Skeletal muscle tissue (tissue), 4 donors: ENCODE measurements around the gene TEN1. TPM values are rescaled to one million over a fixed set of nuclear protein-coding genes. Genes with fewer than 3 reads are reported as not detected.
A peak's percentile ranks its signal among the peaks of the same experiment; 100 is the strongest.

Experiments
- H3K27ac ChIP-seq: one replicate; pipeline ENCODE4 v1.7.0; 2013; ENCODE audit warnings: mild to moderate bottlenecking, low read depth, low read length, inconsistent platforms
- H3K27me3 ChIP-seq, 3 donors: one replicate each; pipeline ENCODE4 v1.7.0; 2013; ENCODE audit warnings: low read length in 3 of 3; ENCODE audit not compliant: control insufficient read depth in 3 of 3, insufficient read depth in 3 of 3
- H3K36me3 ChIP-seq, 3 donors: one replicate each; pipeline ENCODE4 v1.7.0; 2013; ENCODE audit warnings: low read length in 3 of 3; ENCODE audit not compliant: control insufficient read depth in 3 of 3, insufficient read depth in 3 of 3
- H3K4me1 ChIP-seq, 3 donors: one replicate each; pipeline ENCODE4 v1.7.0; 2013; ENCODE audit warnings: low read length in 3 of 3, mild to moderate bottlenecking in 3 of 3; ENCODE audit not compliant: control insufficient read depth in 3 of 3, insufficient read depth in 3 of 3
- H3K4me3 ChIP-seq, 3 donors: one replicate each; pipeline ENCODE4 v1.7.0; 2013; ENCODE audit warnings: low read length in 3 of 3
- H3K9ac ChIP-seq, 3 donors: one replicate each; pipeline ENCODE4 v1.7.0; 2013; ENCODE audit warnings: low read length in 3 of 3, mild to moderate bottlenecking in 3 of 3, moderate library complexity in 2 of 3, low read depth in 1 of 3
- H3K9me3 ChIP-seq, 3 donors: one replicate each; pipeline ENCODE4 v1.7.0; 2013; ENCODE audit warnings: low read length in 3 of 3; ENCODE audit not compliant: control insufficient read depth in 3 of 3
- total RNA-seq: library from RNA; depleted of rRNA; stranded (reverse); fragments of >200 nt; gene quantifications from one replicate; pipeline ENCODE4 v1.2.3, GENCODE V29; 2014
- donor health status: Osteomylitis.

TEN1 gene
- total RNA-seq, 1 donor from 2014 or later, result 3.1 TPM

DNA sequence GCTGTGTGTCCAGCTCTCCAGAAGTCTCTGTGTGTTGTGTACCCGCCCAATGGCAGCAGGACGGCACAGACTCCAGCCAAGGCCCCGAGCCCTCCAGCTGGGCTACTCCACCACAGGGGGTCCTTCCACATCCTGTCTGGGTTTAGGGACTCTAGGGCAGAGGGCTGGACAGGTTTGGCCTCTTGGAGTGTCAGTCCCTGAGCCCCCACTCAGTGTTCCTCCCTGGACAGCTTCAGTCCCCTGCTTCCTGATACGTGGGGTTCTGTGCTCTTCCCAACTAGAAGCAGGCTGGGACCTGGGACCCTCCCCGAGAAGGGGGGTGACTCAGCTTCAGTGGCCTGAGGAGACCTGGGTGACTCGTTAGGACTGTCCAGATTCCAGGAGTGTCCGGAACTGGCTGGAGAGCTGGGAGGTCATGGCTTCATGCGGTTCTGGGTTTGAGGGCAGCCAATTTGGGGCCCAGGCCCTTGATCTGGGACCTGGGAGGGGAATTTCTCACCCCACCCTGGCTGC lies 25.8 kb downstream of the TEN1 start:
- H3K27ac ChIP-seq, result no peak overlapping the region
- H3K4me1 ChIP-seq, result peaks cover 0 to 13% (median 3%) of the 10 kb centered on the region in 3 donors

DNA sequence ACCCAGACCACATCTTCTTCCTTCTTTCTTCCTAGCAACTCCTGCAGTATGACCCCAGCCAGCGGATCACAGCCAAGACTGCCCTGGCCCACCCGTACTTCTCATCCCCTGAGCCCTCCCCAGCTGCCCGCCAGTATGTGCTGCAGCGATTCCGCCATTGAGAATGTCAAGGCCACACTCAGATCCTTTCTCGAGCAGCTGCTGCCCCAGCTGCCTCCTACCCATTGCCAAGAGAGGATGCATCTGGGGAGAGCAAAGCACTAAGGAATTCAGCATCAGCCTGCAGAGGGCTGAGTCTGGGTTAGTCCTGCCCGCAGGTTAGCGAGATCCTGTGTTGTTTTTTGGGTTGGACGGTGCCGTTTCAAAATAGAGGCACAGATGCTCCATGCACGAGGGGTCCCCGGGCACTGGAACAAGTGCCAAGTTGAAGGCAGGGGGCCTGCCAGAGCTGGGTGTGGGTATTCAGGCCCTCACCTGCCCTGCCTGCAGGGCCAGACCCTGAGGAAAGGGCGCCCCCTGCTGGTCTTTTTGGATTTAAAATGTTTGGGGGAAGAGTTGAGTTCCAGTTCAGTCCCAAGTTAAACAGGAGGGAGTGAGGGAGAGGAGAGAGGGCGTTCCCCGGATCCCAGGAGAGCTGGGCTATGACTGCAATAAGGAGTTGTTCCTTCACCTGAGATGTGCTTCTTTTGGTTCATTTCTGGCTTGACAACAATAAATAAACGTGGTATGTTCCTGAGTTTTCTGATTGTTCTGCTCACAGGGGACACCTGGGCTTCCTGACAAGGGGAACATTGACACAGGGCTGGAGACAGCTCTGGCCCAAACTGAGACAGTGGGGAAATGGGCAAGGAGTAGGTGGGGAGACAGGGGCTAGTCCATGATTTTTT lies 26.5 kb downstream of the TEN1 start:
- peaks cover 0 to 10% (median 0%) of the 10 kb centered on the region in 3 donors for H3K36me3 ChIP-seq
- peaks cover 0 to 13% (median 3%) of the 10 kb centered on the region in 3 donors for H3K4me1 ChIP-seq
- no peaks in the 10 kb centered on the region for H3K27me3 ChIP-seq
- H3K27ac ChIP-seq, result no peak overlapping the region
- peak overlapping the region in 1 of 3 donors; percentile 19 for H3K9ac ChIP-seq
- H3K4me3 ChIP-seq, result no peak overlapping the region
- no peaks in the 10 kb centered on the region for H3K9me3 ChIP-seq

More for the DNA sequence above, 25.8 kb downstream of the TEN1 start:
- H3K4me3 ChIP-seq, result no peak overlapping the region
- peaks cover 0 to 10% (median 0%) of the 10 kb centered on the region in 3 donors for H3K36me3 ChIP-seq
- H3K9me3 ChIP-seq, result no peaks in the 10 kb centered on the region
- H3K27me3 ChIP-seq, result no peaks in the 10 kb centered on the region
- peak overlapping the region in 1 of 3 donors; percentile 19 for H3K9ac ChIP-seq

DNA sequence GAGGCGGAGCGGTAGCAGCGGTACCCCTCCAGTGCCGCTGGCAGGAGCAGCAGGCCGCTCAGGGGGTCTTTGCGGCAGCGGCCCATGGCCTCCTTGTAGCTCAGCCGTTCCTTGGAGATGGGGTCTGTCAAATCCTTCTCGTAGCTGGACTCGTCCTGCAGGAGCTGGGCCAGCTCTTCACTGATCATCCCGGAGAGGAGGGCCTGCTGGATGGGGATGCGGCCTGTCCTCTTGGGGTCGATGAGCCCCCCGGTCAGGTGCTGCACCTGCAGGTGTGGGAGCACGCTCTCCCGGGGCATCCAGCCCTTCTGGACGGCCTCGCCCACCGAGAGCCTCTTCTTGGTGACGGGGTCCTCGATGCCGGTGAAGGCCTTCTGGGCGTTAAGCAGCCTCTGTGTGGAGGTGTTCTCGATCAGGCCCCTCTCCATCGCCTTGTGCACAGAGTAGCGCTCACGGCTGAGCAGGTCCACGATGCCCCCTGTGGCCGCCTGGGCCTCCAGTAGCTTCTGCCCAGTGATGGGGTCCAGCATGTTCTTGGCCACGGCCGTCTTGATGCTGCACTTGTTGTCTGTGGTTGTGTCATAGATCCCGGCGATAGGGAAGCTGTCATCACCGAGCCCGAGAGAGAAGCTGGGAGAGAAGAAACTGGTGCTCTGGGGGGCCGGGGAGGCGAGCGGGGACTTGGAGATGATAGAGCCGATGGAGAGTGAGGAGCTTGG lies 28.2 kb downstream of the TEN1 start:
- Histone ChIP-seq H3K27me3 (no peaks in the 10 kb centered on the region), H3K9me3 (no peaks in the 10 kb centered on the region), H3K36me3 (peaks cover 0 to 3% (median 0%) of the 10 kb centered on the region in 3 donors), H3K27ac (no peak overlapping the region), H3K4me1 (peaks cover 0 to 13% (median 3%) of the 10 kb centered on the region in 3 donors), H3K9ac (no peak overlapping the region), H3K4me3 (no peak overlapping the region)

GRCh38 chr17:76007850-76008165 lies 28.8 kb downstream of the TEN1 start:
- Histone ChIP-seq H3K36me3 (peaks cover 0 to 3% (median 0%) of the 10 kb centered on the region in 3 donors), H3K9ac (no peak overlapping the region), H3K9me3 (no peaks in the 10 kb centered on the region), H3K27ac (no peak overlapping the region), H3K4me3 (no peak overlapping the region), H3K27me3 (no peaks in the 10 kb centered on the region), H3K4me1 (peaks cover 0 to 13% (median 3%) of the 10 kb centered on the region in 3 donors)

DNA sequence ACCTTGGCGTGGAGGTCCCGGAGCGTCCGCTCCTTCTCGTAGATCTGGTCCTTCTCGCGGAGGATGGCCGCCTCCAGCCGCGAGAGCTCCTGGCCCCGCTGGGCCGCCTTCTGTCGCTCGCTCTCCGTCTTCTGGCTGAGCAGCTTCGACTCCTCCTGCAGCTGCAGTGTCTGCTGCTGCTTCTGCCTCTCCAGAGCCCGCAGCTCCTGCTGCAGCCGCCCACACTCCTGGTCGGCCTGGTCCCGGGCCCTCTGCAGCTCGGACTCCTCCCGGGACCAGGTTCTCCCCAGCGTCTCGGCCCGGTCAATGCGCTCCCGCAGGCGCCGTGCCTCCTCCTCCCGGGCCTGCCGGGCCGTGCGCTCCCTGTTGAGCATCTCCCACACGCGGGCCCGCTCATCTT lies 29.2 kb downstream of the TEN1 start:
- Histone ChIP-seq H3K9me3 (no peaks in the 10 kb centered on the region), H3K27me3 (no peaks in the 10 kb centered on the region), H3K27ac (no peak overlapping the region), H3K4me1 (peaks cover 0 to 13% (median 3%) of the 10 kb centered on the region in 3 donors), H3K36me3 (peaks cover 0 to 3% (median 0%) of the 10 kb centered on the region in 3 donors), H3K4me3 (no peak overlapping the region), H3K9ac (no peak overlapping the region)

GRCh38 chr17:76008630-76009425 lies 29.8 kb downstream of the TEN1 start:
- Histone ChIP-seq H3K9me3 (no peaks in the 10 kb centered on the region), H3K4me3 (no peak overlapping the region), H3K27ac (no peak overlapping the region), H3K9ac (no peak overlapping the region), H3K27me3 (no peaks in the 10 kb centered on the region), H3K4me1 (peaks cover 0 to 13% (median 3%) of the 10 kb centered on the region in 3 donors), H3K36me3 (no peaks in the 10 kb centered on the region)

GRCh38 chr17:76009447-76009846 lies 30.4 kb downstream of the TEN1 start:
- H3K27ac ChIP-seq, result no peak overlapping the region
- H3K36me3 ChIP-seq, result no peaks in the 10 kb centered on the region
- H3K27me3 ChIP-seq, result peaks cover 0 to 3% (median 2%) of the 10 kb centered on the region in 3 donors
- no peaks in the 10 kb centered on the region for H3K9me3 ChIP-seq
- no peak overlapping the region for H3K9ac ChIP-seq
- H3K4me3 ChIP-seq, result no peak overlapping the region
- peaks cover 5 to 13% (median 5%) of the 10 kb centered on the region in 3 donors for H3K4me1 ChIP-seq

- Histone ChIP-seq H3K27me3 (peaks cover 0 to 9% (median 9%) of the 10 kb centered on the region in 3 donors), H3K36me3 (no peaks in the 10 kb centered on the region), H3K9ac (no peak overlapping the region), H3K9me3 (no peaks in the 10 kb centered on the region), H3K27ac (no peak overlapping the region), H3K4me1 (peaks cover 6 to 7% (median 6%) of the 10 kb centered on the region in 3 donors), H3K4me3 (no peak overlapping the region)
Observed at GRCh38 chr17:76009969-76010661, 31.1 kb downstream of the TEN1 start.

DNA sequence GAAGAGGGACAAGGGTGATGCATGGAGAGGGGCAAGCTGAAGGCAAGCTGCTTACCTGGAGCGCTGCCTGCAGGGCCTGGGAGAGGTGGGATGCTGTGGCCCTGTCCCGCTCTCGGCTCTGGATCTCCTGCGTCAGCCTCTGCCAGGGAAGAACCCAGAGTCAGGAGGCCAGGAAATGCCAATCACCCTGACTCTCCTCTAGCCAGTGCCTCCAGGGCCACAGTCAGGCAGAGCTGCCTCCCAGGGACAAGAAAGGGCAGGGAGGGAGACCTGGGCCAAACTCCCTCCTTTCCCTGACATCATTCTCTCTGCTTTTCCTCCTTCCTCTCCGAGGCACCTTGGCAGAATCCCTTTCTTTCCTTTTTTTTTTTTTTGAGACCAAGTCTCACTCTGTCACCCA lies 32.9 kb downstream of the TEN1 start:
- H3K4me1 ChIP-seq, result peaks cover 0 to 6% (median 3%) of the 10 kb centered on the region in 3 donors
- H3K9me3 ChIP-seq, result no peaks in the 10 kb centered on the region
- no peak overlapping the region for H3K9ac ChIP-seq
- H3K27ac ChIP-seq, result no peak overlapping the region
- no peak overlapping the region for H3K4me3 ChIP-seq
- H3K27me3 ChIP-seq, result peaks cover 0 to 15% (median 14%) of the 10 kb centered on the region in 3 donors
- no peaks in the 10 kb centered on the region for H3K36me3 ChIP-seq
